GM13976 (cell line): ENCODE measurements around the gene MAN2A2.

Experiments
- DNase-seq: peaks from one replicate; pipeline ENCODE4 v3.0.0; 2012; ENCODE audit warnings: low spot score
- CTCF ChIP-seq: IDR thresholded peaks from 2 replicates; pipeline ENCODE4 v1.5.1; 2012; ENCODE audit warnings: borderline replicate concordance, mild to moderate bottlenecking; ENCODE audit not compliant: insufficient read depth; ENCODE audit errors: extremely low read depth, missing control alignments, control extremely low read depth
- in situ Hi-C: fragments of 300-500 bp; cut with MboI; formaldehyde crosslinking; loops from one replicate; pipeline ENCODE4 v1.12.0; 2022; ENCODE audit warnings: low sequenced_read_pairs, mixed read lengths, inconsistent platforms; ENCODE audit not compliant: unreplicated experiment

MAN2A2 gene

GRCh38 chr15:90902840-90903732, at the start of gene MAN2A2:
Gene MAN2A2, plus strand, starts transcription at chr15:90903302. Its CDS starts 906 bp downstream, at chr15:90904208.
- DNase-seq = peak; percentile 92
- in situ Hi-C loops = no loop called here

GRCh38 chr15:90855139-90855538, 48.0 kb upstream of the MAN2A2 start:
- no peak for DNase-seq
- no peak for TF ChIP-seq CTCF
- in situ Hi-C loops = no loop called here

More at GRCh38 chr15:90902840-90903732, at the start of gene MAN2A2:
- TF ChIP-seq CTCF = no peak

GRCh38 chr15:90857337-90857736, 45.8 kb upstream of the MAN2A2 start:
- DNase-seq = no peak
- no peak for TF ChIP-seq CTCF
- in situ Hi-C loops = no loop called here

- in situ Hi-C loops = no loop called here
Measured at GRCh38 chr15:90857883-90858443, 45.1 kb upstream of the MAN2A2 start.

GRCh38 chr15:90859234-90860131, 43.6 kb upstream of the MAN2A2 start:
- DNase-seq = no peak
- in situ Hi-C loops = no loop called here
- TF ChIP-seq CTCF = no peak

More at GRCh38 chr15:90857883-90858443, 45.1 kb upstream of the MAN2A2 start:
- DNase-seq = no peak
- TF ChIP-seq CTCF = no peak

- no peak for TF ChIP-seq CTCF
- in situ Hi-C loops = no loop called here
- no peak for DNase-seq
Measured at GRCh38 chr15:90860450-90860849, 42.7 kb upstream of the MAN2A2 start.
